Measurements from ENCODE around the gene RXFP4.

DNA sequence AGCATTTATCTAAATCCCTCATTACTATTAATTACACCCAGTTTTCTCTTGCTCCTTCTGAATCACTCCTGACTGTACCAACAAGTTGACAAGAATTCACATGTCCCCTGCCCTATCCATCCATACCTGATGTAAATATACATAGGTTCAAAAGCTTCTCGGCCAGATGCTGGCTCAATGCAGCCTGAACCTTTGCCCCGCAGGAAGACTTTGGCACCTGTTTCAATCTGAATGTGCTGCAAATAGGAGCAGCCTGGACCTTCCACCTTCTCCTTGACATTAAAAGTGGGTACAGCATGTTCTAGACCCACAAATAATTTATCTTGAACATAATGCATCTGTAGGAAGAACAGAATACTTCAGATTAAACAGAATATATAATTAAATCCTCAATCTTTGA lies 15.9 kb upstream of the RXFP4 start:
- TF ChIP-seq ZNF20 (CRISPR knock-in tag; IDR thresholded peaks at IDR 0.05) (no peak), ZFP1 (CRISPR knock-in tag; IDR thresholded peaks at IDR 0.05) (no peak), POLR2A (IDR thresholded peaks at IDR 0.05; ENCODE audit: insufficient read depth in 1 of 2, low read depth in 2 of 2, low read length in 2 of 2) (no peak), ZNF460 (CRISPR knock-in tag; IDR thresholded peaks at IDR 0.05; ENCODE audit: borderline replicate concordance) (no peak), RFX5 (IDR thresholded peaks at IDR 0.05; ENCODE audit: low read depth, low read length) (no peak), SMC3 (IDR thresholded peaks at IDR 0.05; ENCODE audit: low read length) (no peak), SYNCRIP (IDR thresholded peaks at IDR 0.05; ENCODE audit: insufficient read depth, low read depth, low read length) (no peak)
- TF ChIP-seq, protein P1, sequence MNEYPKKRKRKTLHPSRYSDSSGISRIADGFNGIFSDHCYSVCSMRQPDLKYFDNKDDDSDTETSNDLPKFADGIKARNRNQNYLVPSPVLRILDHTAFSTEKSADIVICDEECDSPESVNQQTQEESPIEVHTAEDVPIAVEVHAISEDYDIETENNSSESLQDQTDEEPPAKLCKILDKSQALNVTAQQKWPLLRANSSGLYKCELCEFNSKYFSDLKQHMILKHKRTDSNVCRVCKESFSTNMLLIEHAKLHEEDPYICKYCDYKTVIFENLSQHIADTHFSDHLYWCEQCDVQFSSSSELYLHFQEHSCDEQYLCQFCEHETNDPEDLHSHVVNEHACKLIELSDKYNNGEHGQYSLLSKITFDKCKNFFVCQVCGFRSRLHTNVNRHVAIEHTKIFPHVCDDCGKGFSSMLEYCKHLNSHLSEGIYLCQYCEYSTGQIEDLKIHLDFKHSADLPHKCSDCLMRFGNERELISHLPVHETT (CRISPR knock-in tag; conservative IDR thresholded peaks at IDR 0.05): no peak

Data from HepG2 (cell line).